KG1 (cell line): ENCODE data around the gene IL17B.

Experiments used
- DNase-seq: peaks from one replicate; lab custom pipeline; 2025; lab: John Stamatoyannopoulos, UW

IL17B gene

DNA sequence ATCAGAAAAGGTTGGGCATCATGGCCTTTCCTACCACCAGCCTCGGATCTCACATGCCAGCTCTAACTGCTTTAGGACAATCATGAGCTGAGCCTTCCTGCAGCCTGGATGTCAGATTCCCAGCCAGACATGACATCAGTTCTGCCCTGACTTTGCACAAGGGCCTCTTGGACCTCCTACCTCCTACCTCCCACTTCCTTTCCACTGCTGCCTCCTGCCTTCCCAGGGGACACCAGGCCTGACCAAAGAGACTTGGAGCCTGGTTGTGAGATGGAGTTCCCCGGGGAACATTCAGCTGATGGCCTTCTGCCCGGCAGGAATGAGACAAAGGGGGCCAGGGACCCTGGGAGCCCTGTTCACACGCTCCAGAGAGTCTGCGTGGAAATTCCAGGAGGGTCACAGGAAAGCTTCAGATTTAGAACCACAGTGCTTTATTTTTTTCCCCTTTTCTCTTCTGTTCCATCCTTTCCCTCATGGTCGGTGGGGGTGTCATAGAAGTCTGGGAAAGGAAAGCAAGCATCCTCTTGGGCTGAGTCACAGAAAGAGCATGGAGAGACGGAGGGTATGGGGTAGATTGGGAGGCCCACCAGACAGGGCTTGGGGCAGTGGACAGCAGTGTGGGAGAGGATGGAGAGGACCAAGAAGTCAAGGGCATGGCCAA is 35.4 kb upstream of the IL17B start:
- no peak for DNase-seq

DNA sequence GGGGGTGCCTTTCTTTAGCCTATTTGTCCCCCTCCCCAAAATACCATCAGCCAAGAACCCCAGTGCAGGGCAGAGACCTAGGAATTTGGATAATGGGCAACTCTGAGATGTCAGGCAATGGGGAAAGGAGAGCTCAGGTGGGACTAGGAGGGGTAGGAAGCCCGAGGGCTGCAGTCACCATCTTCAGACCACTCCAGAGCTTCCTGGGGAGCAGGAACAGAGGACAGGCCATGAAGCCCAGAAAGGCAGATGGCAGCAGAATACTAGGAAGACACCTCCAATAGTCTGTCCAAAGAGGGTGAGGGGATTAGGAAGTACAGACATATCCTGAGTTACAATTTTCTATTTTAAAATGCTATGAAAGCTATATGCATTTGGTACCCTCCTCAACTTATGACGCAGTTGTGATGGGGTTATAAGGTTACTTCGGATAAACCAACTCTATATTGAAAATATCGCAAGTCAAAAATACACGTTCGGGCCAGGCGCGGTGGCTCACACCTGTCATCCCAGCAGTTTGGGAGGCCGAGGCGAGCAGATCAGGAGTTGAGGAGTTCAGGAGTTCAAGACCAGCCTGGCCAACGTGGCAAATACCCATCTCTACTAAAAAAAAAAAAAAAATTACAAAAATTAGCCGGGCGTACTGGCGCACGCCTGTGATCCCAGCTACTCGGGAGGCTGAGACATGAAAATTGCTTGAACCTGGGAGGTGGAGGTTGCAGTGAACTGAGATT is 34.6 kb upstream of the IL17B start:
- DNase-seq = no peak

- DNase-seq = no peak
Measured at GRCh38 chr5:149412783-149413476, 33.8 kb upstream of the IL17B start.

DNA sequence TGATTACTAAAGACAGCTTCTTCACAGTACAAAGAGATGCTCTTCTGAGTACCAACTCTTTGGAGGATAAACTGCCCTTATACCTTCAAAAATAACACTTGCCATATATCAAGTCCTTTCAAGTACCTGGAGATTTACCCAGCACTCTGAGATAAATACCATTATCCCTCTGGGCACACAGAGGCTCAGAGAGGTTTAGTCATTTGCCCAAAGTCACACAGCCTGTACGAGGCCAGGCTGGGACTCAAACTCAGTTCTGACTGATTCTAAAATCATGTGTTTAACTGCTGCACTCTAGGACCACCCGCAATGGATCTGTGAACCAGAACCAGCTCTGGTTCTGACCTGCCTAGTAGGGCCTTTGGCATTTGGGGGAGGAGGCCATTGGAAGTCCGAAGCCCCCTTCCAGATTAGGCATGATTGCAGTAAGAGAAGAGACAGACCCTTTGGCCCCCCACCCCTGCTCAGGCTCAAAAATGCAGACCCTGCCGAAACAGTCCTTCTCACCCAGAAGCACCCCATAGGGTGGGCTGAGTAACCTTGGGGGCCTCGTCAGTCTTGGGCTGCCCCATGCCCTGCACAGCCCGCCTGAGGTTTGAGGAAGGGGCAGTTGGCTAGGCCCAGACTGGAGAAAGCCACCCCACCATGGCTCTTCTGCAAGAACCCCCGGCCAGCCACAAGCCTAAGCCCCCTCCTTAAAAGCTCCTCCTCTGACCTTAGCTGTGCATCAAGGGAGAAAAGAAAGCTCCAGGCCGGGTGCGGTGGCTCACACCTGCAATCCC is 32.8 kb upstream of the IL17B start:
- DNase-seq = no peak

DNA sequence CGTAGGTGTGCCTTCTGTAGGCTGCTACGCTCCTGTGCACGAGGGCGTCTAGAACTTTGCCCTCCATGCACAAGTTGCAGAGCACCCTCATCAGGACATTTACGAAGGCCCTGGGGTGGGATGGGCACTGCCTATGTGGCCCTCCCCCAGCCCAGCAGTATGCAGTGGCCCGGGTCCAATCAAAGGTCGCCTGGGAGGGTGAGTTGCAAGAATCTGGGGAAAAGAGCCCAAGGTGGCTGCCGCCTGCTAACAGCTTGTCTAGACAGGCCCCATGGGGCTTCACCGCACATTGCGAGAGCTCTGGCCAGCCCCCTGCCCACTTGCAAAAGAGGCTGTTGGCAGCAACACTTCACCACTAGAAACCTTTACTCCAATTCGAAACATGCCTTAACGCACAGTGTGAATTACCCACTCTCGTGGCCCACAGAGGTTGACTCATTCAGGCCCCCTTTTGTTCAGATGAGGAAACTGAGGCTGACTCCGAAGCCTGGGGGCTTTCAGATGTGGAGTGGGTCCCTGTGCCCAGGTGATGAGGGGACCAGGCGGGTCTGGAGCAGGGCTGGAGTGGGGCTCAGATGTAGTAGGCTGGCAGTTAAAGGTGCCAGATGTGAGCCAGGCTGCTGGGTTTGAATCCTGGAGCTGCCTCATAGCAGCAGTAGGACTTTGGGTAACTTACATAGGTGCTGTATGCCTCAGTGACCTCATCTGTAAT is 31.8 kb upstream of the IL17B start:
- DNase-seq = no peak

- DNase-seq = no peak
Measured at GRCh38 chr5:149410071-149410470, 31.0 kb upstream of the IL17B start.

DNA sequence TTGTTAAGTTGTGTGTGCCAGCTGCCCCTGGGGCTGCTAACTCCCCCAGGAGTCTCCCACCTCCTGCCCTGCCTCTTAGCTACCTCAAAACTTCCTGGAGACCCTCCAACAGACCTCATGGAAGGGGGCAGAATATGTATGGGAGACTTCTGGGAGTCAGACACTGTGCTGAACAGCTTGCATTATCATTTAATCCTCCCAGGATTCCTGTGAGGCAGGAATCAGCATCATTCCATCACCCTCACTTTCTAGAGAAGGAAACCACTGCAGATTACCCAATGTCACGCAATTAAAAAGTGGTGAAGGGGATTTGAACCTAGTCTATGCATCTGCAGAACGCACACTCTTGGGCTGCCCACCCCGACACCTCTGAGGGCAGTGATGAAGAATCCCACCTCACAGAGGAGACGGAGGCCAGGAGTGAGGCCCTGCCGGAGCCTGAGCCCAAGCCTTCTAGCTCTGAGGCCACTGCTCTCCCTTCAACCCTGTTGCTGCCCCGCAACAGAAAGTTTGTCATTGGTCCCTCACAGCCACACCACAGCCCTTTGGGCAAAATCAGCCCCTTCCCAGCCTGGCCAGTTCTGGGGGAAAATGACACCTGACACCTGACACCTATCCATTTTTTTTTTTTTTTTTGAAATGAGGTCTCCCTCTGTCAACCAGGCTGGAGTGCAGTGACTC is 30.3 kb upstream of the IL17B start:
- DNase-seq = no peak

GRCh38 chr5:149408252-149409099 is 29.4 kb upstream of the IL17B start:
- no peak for DNase-seq

DNA sequence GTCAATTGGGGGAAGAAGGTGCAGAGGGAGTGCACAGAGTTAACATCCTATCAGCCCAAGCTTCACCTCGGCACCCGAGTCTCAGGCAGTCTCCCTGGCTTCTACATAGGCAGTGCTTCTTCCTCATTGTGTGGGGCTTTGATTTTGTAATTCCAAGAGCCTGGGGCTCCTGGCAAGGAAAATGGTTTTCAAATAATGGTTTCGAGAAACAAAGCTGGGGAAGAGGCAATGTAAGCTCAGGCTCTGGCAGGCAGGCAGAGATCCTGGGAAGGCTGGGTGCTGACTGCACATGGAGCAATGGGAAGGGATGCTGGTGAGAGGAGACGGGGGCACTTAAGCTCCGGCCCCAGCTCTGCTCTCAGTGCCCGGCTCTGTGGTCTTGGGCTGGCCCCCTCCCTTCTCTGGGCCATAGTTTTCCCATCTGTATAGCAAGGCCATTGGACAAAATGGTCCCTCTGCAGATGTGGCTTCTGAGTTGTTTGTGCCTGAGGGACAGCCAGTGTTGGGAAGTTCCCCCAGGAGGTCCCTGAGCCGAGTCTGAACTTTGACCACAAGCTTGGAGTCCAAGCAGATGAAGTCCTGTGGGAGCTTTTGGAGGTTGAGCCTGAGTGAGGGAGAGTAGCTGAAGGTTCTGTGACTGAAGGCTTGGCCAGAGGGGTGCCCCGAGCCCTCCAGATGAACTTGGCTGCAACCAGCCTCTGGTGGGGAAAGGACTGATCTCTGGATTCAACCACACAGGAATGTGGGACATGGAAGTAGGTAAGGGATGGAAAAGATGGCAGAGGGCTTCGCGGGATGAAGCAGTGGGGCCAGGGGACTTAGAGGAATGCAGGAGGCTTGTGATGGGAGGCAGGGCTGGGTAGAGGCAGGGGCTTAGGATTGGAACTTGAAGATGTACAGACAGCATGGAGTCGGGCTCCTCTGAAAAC is 28.5 kb upstream of the IL17B start:
- no peak for DNase-seq

DNA sequence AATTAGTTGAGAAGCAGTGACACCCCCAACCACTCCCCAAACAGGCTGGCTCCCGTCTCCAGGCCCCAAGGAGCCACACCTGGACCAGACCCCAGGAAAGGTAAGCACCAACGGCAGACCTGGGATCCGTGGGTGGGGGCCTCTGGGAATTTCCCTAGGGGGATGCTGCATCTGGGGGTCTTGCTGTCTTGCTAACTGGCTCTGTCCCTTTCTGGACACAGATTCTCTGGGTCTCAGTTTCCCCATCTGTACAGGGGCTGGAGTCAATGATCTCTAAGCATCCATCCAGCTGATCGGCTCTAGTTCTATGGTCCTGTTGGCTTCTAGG is 27.9 kb upstream of the IL17B start:
- DNase-seq = no peak

DNA sequence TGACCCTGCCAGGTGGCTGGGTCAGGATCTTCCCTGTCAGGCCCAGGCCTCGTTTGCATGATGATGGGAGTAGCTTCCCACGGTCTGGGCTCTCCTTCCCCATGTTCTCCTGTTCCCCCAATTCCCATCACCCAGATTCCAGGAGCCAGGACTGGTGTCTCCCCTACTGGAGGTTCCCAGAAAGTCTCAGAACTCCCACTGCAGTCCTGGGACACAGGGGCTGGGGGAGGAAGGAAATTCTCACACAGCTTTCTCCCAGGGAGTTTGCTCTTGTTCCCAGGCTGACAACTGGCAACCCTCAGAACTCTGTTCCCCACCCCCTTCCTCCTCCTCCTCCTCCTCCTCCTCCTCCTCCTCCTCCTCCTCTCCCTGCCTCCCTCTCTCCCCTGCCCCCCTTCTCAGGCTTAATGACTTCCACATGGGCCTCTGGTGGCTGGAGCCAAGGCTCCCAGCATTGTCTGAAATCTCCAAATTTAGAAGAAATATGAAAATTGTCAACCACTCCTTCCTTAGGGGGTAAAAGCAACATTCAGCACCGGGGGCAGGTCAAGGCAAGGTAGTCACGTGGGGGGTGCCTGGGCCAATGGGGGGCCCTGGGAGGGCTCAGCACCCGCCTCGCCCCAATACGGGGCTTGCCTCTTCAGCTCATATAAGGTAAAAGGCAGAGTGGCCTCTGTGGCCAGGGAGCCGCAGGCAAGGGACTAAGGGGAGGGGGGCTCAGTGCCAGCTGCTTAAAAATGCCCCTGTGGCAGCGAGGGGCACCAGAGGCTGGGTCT is 27.3 kb upstream of the IL17B start:
- DNase-seq = no peak

DNA sequence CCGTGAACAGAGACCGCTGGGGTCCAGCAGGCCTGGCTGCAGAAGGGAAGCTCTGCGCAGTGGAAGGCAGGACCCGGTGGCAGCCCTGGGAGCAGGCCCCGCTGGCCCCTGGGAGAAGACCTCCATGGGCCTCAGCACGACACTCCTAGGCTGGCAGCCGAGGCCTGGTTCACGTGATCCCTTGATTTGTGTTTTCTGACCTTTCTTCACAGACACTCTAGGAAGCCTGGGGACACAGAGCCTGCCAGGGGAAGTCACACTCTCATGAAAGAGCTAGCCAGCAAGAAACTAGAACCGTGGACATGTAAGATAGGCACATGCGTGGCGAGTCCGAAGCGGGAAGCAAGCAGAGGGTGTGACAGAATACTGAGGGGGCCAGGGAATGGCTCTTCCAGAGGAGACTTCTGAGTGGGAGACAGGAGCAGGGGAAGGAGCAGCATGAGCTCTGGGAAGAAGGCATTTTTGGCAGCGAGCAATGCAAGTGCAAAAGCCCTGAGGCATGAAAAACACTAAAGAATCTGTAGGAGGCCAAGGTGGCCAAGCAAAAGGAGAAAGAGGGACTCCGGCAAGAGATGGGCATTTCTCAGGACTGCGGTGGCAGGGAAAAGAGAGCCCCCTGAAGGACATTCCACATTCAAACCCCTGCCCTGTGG is 26.6 kb upstream of the IL17B start:
- DNase-seq = no peak

- DNase-seq = no peak
Measured at GRCh38 chr5:149404746-149405549, 25.9 kb upstream of the IL17B start.

DNA sequence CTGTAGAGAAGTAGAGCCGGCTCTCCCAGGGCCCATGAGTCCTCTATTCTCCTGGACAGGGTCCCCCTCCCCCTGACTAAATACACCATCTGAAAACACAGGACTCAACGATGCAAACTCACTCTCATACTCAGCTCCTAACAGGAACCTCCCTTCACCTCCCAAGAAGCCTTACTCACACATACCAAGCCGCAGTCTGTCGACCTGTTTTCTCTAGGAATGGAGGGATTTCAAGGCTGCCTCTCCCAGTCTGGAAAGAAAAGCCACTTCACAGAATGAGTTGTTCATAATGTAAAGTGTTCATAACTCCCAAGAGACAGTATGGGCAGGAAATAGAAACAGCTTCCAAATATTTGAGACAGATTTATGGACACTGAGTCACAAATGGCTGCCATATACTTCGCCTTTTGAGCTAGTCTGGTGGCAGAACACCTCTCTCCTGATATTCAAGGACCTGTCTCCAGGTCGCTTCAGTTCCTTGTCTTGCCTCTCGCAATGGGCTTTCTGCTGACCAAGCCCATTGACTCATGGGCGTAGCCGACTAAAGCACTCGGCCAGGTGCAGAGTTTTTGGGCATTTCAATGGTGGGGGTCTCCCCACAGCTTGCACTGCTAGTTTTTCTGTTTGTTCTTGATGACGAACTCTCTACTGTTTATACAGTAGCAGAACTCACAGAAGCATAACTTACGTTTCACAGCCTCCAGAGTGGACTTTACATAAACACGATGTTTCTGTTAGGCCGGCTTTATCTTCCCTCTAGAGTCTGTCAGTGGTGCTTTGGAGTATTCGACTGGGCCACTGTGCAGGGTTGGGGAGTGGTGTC is 25.0 kb upstream of the IL17B start:
- DNase-seq = no peak

GRCh38 chr5:149402291-149402690 is 23.2 kb upstream of the IL17B start:
- no peak for DNase-seq

DNA sequence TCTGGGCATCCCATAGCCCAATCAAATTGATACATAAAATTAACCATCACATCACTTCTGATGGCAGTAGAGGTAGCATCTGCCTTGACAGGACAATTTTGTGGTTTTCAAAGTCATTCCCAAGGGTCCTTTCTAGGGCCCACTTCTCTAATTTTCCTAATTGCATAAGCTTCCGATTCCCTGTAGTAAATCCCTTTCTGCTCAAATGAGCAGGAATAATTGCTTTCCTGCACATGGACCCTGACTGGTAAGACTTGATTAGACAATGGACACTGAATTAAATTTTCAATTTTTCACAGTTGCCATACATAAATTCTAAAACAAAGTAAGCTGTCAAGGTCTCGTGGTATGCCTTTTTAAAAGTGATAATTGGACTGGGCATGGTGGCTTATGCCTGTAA is 22.0 kb upstream of the IL17B start:
- no peak for DNase-seq
